Measurements from ENCODE around the gene PROP1.
"Not testable (repeated sequence)": the region's sequence is repeated elsewhere in the genome, so short reads cannot be mapped to it uniquely, and the experiment has no call there.

The PROP1 gene

DNA sequence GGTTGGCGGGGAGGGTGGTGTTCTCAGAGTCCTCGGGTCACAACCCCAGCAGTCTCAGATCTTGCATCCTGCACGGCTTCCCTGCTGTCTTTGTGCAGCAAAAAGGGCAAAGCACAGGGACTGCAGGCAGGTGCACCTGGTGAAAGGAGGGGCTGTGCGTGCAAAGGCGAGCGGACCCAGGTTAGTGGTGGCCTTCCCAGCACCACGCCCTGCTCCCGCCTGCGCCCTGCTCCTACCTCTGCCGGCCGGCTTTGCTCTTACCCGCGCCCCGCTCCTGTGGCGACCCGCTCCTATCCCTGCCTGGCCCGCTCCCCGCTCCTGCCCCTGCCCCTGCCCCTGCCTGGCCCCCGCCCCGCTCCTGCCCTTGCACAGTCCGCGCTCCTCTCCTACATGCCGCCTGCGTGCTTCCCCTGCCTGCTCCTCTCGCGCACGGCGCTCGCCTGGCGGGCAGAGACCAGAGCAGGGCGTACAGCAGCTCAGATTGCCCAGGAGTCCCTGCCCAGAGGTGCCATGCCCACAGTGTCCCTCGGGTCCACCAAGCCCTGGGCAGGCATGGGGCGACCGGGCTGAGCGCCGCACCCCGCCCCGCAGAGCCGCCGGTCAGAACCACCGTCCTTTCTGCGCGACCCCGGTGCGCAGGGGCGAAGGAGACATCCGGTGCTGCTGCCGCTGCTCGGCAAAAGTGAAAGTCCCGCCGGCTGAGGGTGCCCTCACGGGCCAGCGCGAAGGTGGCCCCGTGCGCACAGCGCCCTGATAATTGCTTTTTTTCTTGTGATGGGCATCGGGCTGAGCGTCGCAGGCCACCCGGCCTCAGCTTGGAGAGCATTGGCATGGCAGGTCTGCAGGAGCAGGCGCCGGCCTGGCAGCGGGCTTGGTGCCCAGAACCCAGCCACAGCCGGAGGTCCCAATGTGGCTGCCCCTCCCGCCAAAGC, 52.0 kb downstream of the PROP1 start:
- DNase-seq, result peak in 1 of 2 experiments; percentile 25

DNA sequence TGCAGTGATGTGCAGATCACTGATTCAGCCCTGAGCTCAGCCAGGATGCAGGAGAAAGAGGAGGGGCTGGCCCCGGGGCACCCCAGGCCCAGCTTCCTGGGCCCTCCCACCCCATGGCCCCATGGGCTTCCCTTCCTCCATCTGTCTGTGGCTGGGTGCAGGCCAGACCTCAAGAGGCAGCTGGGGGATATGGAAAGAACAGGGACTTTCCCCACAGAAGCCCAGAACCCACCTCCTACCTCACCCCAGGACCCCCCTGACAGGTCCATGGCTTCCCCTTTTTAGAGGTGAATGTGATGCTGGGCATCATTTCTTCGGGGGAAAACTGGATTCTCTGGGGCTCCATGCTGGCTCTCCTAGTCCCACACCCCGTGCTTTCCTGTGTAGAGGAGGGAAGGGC, 53.1 kb downstream of the PROP1 start:
- not testable (repeated sequence) for DNase-seq
